BLaER1 treated with 17β-estradiol and CSF1 and Interleukin-3, amounts not matched to agents 10 nM and 100 nM (cell line): ENCODE measurements around the gene ANLN.

ENCODE experiments used
- H3K27ac ChIP-seq, 11 experiments: shearing (Covaris generic); formaldehyde crosslinking; 2 replicates each; pipeline ENCODE4 v1.8.1; 2022
- H3K27me3 ChIP-seq, 11 experiments: shearing (Covaris generic); formaldehyde crosslinking; 2 replicates each; pipeline ENCODE4 v1.8.1; 2022
- H3K36me3 ChIP-seq, 11 experiments: shearing (Covaris generic); formaldehyde crosslinking; 2 replicates each; pipeline ENCODE4 v1.8.1; 2022
- H3K4me1 ChIP-seq, 10 experiments: shearing (Covaris generic); formaldehyde crosslinking; 2 replicates each; pipeline ENCODE4 v1.8.1; 2022
- H3K4me2 ChIP-seq, 11 experiments: shearing (Covaris generic); formaldehyde crosslinking; 2 replicates each; pipeline ENCODE4 v1.8.1; 2022
- H3K4me3 ChIP-seq, 10 experiments: shearing (Covaris generic); formaldehyde crosslinking; 2 replicates each; pipeline ENCODE4 v1.8.1; 2022
- H3K9ac ChIP-seq, 11 experiments: shearing (Covaris generic); formaldehyde crosslinking; 2 replicates each; pipeline ENCODE4 v1.8.1; 2022
- H3K9me3 ChIP-seq, 11 experiments: shearing (Covaris generic); formaldehyde crosslinking; replicated peaks in 1 of 11; 2 replicates each; pipeline ENCODE4 v1.8.1; 2022
- H4K20me1 ChIP-seq, 11 experiments: shearing (Covaris generic); formaldehyde crosslinking; 2 replicates each; pipeline ENCODE4 v1.8.1; 2022
- Cebpa-rat ChIP-seq, 11 experiments: shearing (Covaris generic); IDR thresholded peaks; 2 replicates each; pipeline ENCODE4 v1.8.1; 2022

ANLN gene

GRCh38 chr7:36404639-36405408, 15.2 kb downstream of the ANLN start:
- TF ChIP-seq Cebpa-rat (IDR thresholded peaks at IDR 0.05): no peak
- Histone ChIP-seq H3K4me2 (no peak overlapping the region), H3K9ac (no peak overlapping the region), H3K27me3 (no peaks in the 10 kb centered on the region), H3K9me3 (no peaks in the 10 kb centered on the region), H3K27ac (no peak overlapping the region), H3K4me1 (no peaks in the 10 kb centered on the region), H3K36me3 (peaks cover 6 to 100% (median 96%) of the 10 kb centered on the region in 11 experiments; a peak in 20 of 22 replicates), H4K20me1 (peaks cover 0 to 32% (median 9%) of the 10 kb centered on the region in 11 experiments; a peak in 8 of 22 replicates), H3K4me3 (no peak overlapping the region)

- H3K27me3 ChIP-seq: no peaks in the 10 kb centered on the region
- no peak overlapping the region for H3K27ac ChIP-seq
- H3K4me2 ChIP-seq: no peak overlapping the region
- H3K9me3 ChIP-seq: no peaks in the 10 kb centered on the region
- H3K9ac ChIP-seq: no peak overlapping the region
- H3K4me3 ChIP-seq: no peak overlapping the region
- TF ChIP-seq Cebpa-rat (IDR thresholded peaks at IDR 0.05): no peak
- peaks cover 0 to 32% (median 6%) of the 10 kb centered on the region in 11 experiments; a peak in 8 of 22 replicates for H4K20me1 ChIP-seq
- peaks cover 6 to 100% (median 96%) of the 10 kb centered on the region in 11 experiments; a peak in 20 of 22 replicates for H3K36me3 ChIP-seq
- no peaks in the 10 kb centered on the region for H3K4me1 ChIP-seq
Observed at GRCh38 chr7:36405409-36405803, 15.7 kb downstream of the ANLN start.

GRCh38 chr7:36406156-36406555, 16.5 kb downstream of the ANLN start:
- peaks cover 0 to 32% (median 5%) of the 10 kb centered on the region in 11 experiments; a peak in 8 of 22 replicates for H4K20me1 ChIP-seq
- H3K9ac ChIP-seq: no peak overlapping the region
- H3K27me3 ChIP-seq: no peaks in the 10 kb centered on the region
- H3K4me2 ChIP-seq: no peak overlapping the region
- no peak overlapping the region for H3K4me3 ChIP-seq
- no peak for TF ChIP-seq Cebpa-rat (IDR thresholded peaks at IDR 0.05)
- H3K9me3 ChIP-seq: no peaks in the 10 kb centered on the region
- H3K4me1 ChIP-seq: no peaks in the 10 kb centered on the region
- H3K27ac ChIP-seq: no peak overlapping the region
- peaks cover 6 to 100% (median 96%) of the 10 kb centered on the region in 11 experiments; a peak in 20 of 22 replicates for H3K36me3 ChIP-seq

- peaks cover 12 to 100% (median 96%) of the 10 kb centered on the region in 11 experiments; a peak in 21 of 22 replicates for H3K36me3 ChIP-seq
- no peaks in the 10 kb centered on the region for H3K27me3 ChIP-seq
- H3K9me3 ChIP-seq: no peaks in the 10 kb centered on the region
- no peak overlapping the region for H3K4me3 ChIP-seq
- no peak overlapping the region for H3K9ac ChIP-seq
- H3K4me1 ChIP-seq: no peaks in the 10 kb centered on the region
- no peak for TF ChIP-seq Cebpa-rat (IDR thresholded peaks at IDR 0.05)
- no peak overlapping the region for H3K27ac ChIP-seq
- no peak overlapping the region for H3K4me2 ChIP-seq
- H4K20me1 ChIP-seq: peaks cover 0 to 37% (median 5%) of the 10 kb centered on the region in 11 experiments; a peak in 9 of 22 replicates
Observed at GRCh38 chr7:36407636-36408550, 18.2 kb downstream of the ANLN start.

GRCh38 chr7:36408589-36408988, 18.9 kb downstream of the ANLN start:
- peaks cover 0 to 38% (median 5%) of the 10 kb centered on the region in 11 experiments; a peak in 10 of 22 replicates for H4K20me1 ChIP-seq
- H3K4me2 ChIP-seq: no peak overlapping the region
- H3K27ac ChIP-seq: no peak overlapping the region
- TF ChIP-seq Cebpa-rat (IDR thresholded peaks at IDR 0.05): no peak
- no peak overlapping the region for H3K9ac ChIP-seq
- no peaks in the 10 kb centered on the region for H3K4me1 ChIP-seq
- no peaks in the 10 kb centered on the region for H3K27me3 ChIP-seq
- H3K4me3 ChIP-seq: no peak overlapping the region
- H3K9me3 ChIP-seq: no peaks in the 10 kb centered on the region
- H3K36me3 ChIP-seq: peaks cover 8 to 100% (median 96%) of the 10 kb centered on the region in 11 experiments; a peak in 21 of 22 replicates

- no peak overlapping the region for H3K27ac ChIP-seq
Observed at GRCh38 chr7:36409180-36409579, 19.5 kb downstream of the ANLN start.

GRCh38 chr7:36415144-36415543, 25.5 kb downstream of the ANLN start:
- Histone ChIP-seq H3K27me3 (no peaks in the 10 kb centered on the region), H3K9me3 (no peaks in the 10 kb centered on the region), H3K4me3 (no peak overlapping the region), H3K4me2 (no peak overlapping the region), H3K9ac (no peak overlapping the region), H3K36me3 (peaks cover 8 to 100% (median 99%) of the 10 kb centered on the region in 11 experiments; a peak in 21 of 22 replicates), H4K20me1 (peaks cover 0 to 23% (median 0%) of the 10 kb centered on the region in 11 experiments; a peak in 4 of 22 replicates), H3K4me1 (no peaks in the 10 kb centered on the region), H3K27ac (no peak overlapping the region)
- no peak for TF ChIP-seq Cebpa-rat (IDR thresholded peaks at IDR 0.05)

More at GRCh38 chr7:36409180-36409579, 19.5 kb downstream of the ANLN start:
- no peak overlapping the region for H3K9ac ChIP-seq
- no peaks in the 10 kb centered on the region for H3K4me1 ChIP-seq
- TF ChIP-seq Cebpa-rat (IDR thresholded peaks at IDR 0.05): no peak
- peaks cover 8 to 100% (median 96%) of the 10 kb centered on the region in 11 experiments; a peak in 21 of 22 replicates for H3K36me3 ChIP-seq
- no peaks in the 10 kb centered on the region for H3K27me3 ChIP-seq
- no peak overlapping the region for H3K4me3 ChIP-seq
- H4K20me1 ChIP-seq: peaks cover 0 to 38% (median 3%) of the 10 kb centered on the region in 11 experiments; a peak in 10 of 22 replicates
- H3K9me3 ChIP-seq: no peaks in the 10 kb centered on the region
- H3K4me2 ChIP-seq: no peak overlapping the region

- peaks cover 8 to 100% (median 100%) of the 10 kb centered on the region in 11 experiments; a peak in 21 of 22 replicates for H3K36me3 ChIP-seq
- no peaks in the 10 kb centered on the region for H3K9me3 ChIP-seq
- H4K20me1 ChIP-seq: peaks cover 0 to 23% (median 0%) of the 10 kb centered on the region in 11 experiments; a peak in 4 of 22 replicates
- TF ChIP-seq Cebpa-rat (IDR thresholded peaks at IDR 0.05): no peak
- no peak overlapping the region for H3K27ac ChIP-seq
- H3K4me1 ChIP-seq: no peaks in the 10 kb centered on the region
- no peaks in the 10 kb centered on the region for H3K27me3 ChIP-seq
- no peak overlapping the region for H3K4me3 ChIP-seq
- no peak overlapping the region for H3K9ac ChIP-seq
- H3K4me2 ChIP-seq: no peak overlapping the region
Observed at GRCh38 chr7:36416251-36416650, 26.6 kb downstream of the ANLN start.

- H3K27me3 ChIP-seq: no peaks in the 10 kb centered on the region
Observed at GRCh38 chr7:36420307-36420706, 30.6 kb downstream of the ANLN start.

More at GRCh38 chr7:36420307-36420706, 30.6 kb downstream of the ANLN start:
- peaks cover 0 to 6% (median 0%) of the 10 kb centered on the region in 11 experiments; a peak in 1 of 22 replicates for H4K20me1 ChIP-seq
- no peaks in the 10 kb centered on the region for H3K9me3 ChIP-seq
- TF ChIP-seq Cebpa-rat (IDR thresholded peaks at IDR 0.05): no peak
- H3K4me3 ChIP-seq: no peak overlapping the region
- H3K9ac ChIP-seq: no peak overlapping the region
- no peak overlapping the region for H3K4me2 ChIP-seq
- H3K4me1 ChIP-seq: no peaks in the 10 kb centered on the region
- no peak overlapping the region for H3K27ac ChIP-seq
- H3K36me3 ChIP-seq: peaks cover 7 to 100% (median 98%) of the 10 kb centered on the region in 11 experiments; a peak in 21 of 22 replicates
